ENCODE results near the gene INTS1.

INTS1 gene

DNA sequence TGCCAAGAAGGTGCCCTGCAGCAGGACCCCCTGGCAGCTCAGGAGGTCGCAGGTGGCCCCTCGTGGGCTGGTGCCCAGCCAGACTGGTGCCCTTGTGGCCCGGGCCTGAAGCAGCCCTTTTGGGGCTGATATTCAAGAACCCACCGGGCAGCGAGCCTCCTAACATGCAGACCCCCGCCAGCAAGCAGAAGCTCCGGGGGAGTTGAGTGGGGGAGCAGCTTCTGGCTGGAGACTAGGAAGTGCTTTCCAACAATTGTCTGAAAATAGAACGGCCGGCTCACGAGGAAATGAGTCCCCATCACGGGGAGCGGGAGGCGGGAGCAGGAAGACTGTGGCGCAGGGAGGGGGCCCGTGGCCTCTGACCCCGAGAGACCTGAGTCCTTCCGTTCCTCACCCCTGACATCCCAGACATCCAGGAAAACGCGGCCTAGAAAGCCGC is 9.5 kb upstream of the INTS1 start:
- TF ChIP-seq TAF1 (IDR thresholded peaks at IDR 0.05; ENCODE audit: borderline replicate concordance, insufficient read depth, low read length) (no peak), FOXP2 (optimal IDR thresholded peaks at IDR 0.05; ENCODE audit: borderline replicate concordance, extremely low read depth, extremely low read length, insufficient read depth) (peak; percentile 29)

DNA sequence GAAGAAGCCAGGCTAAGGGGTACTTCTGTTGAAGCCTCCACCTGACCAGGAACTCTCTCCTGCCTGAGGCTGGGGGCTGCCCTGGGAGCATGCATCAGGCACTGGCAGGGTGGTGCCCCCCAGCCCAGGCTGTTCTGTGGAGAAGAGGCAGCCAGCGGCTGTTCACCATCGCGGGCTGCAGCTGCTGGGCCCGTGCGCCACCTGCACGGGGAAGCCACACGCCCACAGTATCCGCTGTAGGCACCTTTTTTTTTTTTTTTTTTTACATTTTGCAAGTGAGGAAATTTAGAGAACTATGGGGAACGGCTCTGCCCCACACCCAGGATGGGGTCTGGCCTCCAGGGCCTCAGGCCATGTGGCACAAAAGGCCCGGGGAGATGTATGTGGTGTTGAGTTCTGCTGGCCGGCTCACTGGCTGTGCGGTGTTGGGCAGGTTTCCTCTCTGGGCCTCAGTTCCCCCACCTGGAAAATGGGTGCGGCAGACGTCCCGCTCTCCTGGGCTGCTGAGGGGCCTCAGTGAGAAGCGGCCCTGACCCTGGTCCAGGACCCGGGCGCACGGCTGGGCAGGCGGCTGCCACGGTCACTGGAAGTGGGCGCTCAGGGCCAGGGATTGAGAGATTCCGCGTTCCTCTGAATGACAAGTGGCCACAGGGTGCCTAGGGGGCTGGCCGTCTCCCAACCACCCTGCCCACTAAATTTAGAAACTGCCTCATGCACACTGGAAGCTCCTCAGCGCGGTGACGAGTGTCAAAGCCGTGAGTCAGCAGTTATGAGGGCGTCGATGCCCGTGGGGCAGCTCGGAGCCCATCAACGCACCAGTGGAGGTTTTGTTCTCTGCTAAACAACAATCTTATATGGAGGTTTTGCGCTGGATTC is 8.8 kb upstream of the INTS1 start:
- TF ChIP-seq POLR2AphosphoS5 (IDR thresholded peaks at IDR 0.05; ENCODE audit: low read depth, low read length) (no peak), FOXP2 (optimal IDR thresholded peaks at IDR 0.05; ENCODE audit: borderline replicate concordance, extremely low read depth, extremely low read length, insufficient read depth) (no peak), SIN3A (IDR thresholded peaks at IDR 0.05; ENCODE audit: borderline replicate concordance, insufficient read depth, low read length) (no peak), TAF1 (IDR thresholded peaks at IDR 0.05; ENCODE audit: borderline replicate concordance, insufficient read depth, low read length) (no peak)
- TF ChIP-seq, protein P1, sequence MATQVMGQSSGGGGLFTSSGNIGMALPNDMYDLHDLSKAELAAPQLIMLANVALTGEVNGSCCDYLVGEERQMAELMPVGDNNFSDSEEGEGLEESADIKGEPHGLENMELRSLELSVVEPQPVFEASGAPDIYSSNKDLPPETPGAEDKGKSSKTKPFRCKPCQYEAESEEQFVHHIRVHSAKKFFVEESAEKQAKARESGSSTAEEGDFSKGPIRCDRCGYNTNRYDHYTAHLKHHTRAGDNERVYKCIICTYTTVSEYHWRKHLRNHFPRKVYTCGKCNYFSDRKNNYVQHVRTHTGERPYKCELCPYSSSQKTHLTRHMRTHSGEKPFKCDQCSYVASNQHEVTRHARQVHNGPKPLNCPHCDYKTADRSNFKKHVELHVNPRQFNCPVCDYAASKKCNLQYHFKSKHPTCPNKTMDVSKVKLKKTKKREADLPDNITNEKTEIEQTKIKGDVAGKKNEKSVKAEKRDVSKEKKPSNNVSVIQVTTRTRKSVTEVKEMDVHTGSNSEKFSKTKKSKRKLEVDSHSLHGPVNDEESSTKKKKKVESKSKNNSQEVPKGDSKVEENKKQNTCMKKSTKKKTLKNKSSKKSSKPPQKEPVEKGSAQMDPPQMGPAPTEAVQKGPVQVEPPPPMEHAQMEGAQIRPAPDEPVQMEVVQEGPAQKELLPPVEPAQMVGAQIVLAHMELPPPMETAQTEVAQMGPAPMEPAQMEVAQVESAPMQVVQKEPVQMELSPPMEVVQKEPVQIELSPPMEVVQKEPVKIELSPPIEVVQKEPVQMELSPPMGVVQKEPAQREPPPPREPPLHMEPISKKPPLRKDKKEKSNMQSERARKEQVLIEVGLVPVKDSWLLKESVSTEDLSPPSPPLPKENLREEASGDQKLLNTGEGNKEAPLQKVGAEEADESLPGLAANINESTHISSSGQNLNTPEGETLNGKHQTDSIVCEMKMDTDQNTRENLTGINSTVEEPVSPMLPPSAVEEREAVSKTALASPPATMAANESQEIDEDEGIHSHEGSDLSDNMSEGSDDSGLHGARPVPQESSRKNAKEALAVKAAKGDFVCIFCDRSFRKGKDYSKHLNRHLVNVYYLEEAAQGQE (IDR thresholded peaks at IDR 0.05; ENCODE audit: insufficient read depth in 1 of 2, low read depth in 2 of 2, low read length in 2 of 2), result no peak

DNA sequence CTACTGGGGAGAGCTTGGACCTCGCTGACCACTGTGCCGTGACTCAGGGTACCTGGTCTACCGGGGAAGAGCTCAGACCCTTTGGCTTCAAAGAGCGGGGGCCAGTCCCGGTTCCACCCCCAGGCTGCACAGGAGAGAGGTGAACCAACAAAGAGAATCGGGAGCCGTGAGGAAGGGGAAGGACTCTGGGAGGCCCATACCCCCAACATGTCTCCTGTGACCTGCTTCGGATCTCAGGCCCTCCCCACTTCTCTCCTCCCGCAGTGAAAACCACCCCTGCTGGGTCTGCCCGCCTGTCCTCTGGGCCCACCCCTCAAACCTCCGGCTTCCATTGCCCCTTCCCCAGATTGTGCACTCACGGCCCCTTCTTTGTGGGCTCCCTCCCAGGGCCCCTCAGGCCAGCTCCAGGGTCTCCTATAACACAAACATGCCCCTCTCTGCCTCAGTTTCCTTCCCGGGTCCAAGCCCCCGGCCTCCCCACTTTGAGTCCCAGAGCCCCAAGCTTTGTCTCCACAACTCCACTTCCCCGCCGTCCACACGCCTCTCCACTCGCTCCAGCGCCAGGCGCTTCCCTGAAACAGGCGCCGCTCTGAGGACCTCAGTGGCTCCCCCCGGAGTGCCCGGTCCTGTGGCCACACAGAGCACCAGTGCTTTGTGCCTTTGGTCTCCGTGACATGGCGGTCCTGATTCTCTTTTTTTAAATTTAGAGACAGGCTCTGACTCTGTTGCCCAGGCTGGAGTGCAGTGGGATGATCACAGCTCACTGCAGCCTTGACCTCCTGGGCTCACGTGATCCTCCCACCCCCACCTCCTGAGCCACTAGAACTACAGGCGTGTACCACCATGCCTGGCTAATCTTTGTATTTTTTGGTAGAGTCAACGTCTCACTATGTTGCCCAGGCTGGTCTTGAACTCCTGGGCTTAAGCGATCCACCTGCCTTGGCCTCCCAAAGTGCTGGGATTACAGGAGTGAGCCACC is 7.5 kb upstream of the INTS1 start:
- TF ChIP-seq SIN3A (IDR thresholded peaks at IDR 0.05; ENCODE audit: borderline replicate concordance, insufficient read depth, low read length), result no peak
- TF ChIP-seq, protein P1 (IDR thresholded peaks at IDR 0.05; ENCODE audit: insufficient read depth in 1 of 2, low read depth in 2 of 2, low read length in 2 of 2), result no peak
- no peak for TF ChIP-seq TAF1 (IDR thresholded peaks at IDR 0.05; ENCODE audit: borderline replicate concordance, insufficient read depth, low read length)
- no peak for TF ChIP-seq FOXP2 (optimal IDR thresholded peaks at IDR 0.05; ENCODE audit: borderline replicate concordance, extremely low read depth, extremely low read length, insufficient read depth)
- TF ChIP-seq POLR2AphosphoS5 (IDR thresholded peaks at IDR 0.05; ENCODE audit: low read depth, low read length), result no peak

DNA sequence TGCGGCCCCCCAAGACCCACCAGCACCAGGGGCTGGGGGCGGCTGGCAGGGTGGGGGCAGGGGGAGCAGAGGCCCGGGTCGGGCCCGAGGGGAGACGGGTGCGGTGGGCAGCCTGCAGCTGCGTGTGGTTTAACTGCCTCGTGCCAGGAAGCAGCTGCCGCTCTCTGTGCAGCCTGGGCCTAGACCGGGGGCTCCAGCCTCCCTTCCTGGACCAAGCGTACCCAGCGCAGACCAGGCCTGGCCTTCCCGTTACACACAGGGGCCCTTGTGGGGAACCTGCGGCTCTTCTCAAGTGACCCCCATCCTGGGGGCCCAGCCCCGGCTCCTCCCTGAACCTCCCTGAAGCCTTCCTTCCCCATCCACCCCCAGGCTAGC is 6.6 kb upstream of the INTS1 start:
- TF ChIP-seq FOXP2 (optimal IDR thresholded peaks at IDR 0.05; ENCODE audit: borderline replicate concordance, extremely low read depth, extremely low read length, insufficient read depth) (no peak), TAF1 (IDR thresholded peaks at IDR 0.05; ENCODE audit: borderline replicate concordance, insufficient read depth, low read length) (no peak), POLR2AphosphoS5 (IDR thresholded peaks at IDR 0.05; ENCODE audit: low read depth, low read length) (no peak), SIN3A (IDR thresholded peaks at IDR 0.05; ENCODE audit: borderline replicate concordance, insufficient read depth, low read length) (no peak)
- TF ChIP-seq, protein P1 (IDR thresholded peaks at IDR 0.05; ENCODE audit: insufficient read depth in 1 of 2, low read depth in 2 of 2, low read length in 2 of 2), result no peak

DNA sequence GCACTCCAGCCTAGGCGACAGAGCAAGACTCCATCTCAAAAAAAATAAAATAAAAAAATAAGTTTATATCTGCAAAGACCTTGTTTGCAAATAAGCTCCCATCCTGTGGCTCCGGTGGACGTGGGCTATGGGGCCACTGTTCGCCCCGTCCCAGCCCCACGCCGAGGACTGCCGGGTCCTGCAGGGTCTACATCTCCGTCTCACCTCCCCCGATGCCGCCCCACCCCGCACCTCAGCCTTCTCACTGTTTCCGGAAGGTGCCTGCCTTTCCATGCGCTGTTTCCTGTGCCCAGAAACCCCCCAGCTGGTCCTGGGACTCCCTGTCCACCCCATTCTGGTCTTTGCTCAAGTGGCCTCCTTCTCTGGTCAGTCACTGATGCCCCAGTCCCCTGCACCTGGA is 5.0 kb upstream of the INTS1 start:
- TF ChIP-seq, protein P1 (IDR thresholded peaks at IDR 0.05; ENCODE audit: insufficient read depth in 1 of 2, low read depth in 2 of 2, low read length in 2 of 2), result no peak
- TF ChIP-seq TAF1 (IDR thresholded peaks at IDR 0.05; ENCODE audit: borderline replicate concordance, insufficient read depth, low read length) (no peak), FOXP2 (optimal IDR thresholded peaks at IDR 0.05; ENCODE audit: borderline replicate concordance, extremely low read depth, extremely low read length, insufficient read depth) (no peak), POLR2AphosphoS5 (IDR thresholded peaks at IDR 0.05; ENCODE audit: low read depth, low read length) (no peak), SIN3A (IDR thresholded peaks at IDR 0.05; ENCODE audit: borderline replicate concordance, insufficient read depth, low read length) (no peak)

All from PFSK-1 (cell line).